ENCODE results near the gene MVP.
"Not testable (repeated sequence)": the region's sequence is repeated elsewhere in the genome, so short reads cannot be mapped to it uniquely, and the experiment has no call there.

MVP gene

GRCh38 chr16:29820271-29820701 lies at the start of gene MVP:
MVP (plus strand) TSS chr16:29820462; CDS start chr16:29830550, 10,088 bp downstream.
- DNase-seq (ENCODE audit: low spot score) = peak; percentile 45

GRCh38 chr16:29772330-29772729 lies 47.9 kb upstream of the MVP start:
- DNase-seq (ENCODE audit: low spot score) = not testable (repeated sequence)

GRCh38 chr16:29774730-29775129 lies 45.5 kb upstream of the MVP start:
- DNase-seq (ENCODE audit: low spot score) = no peak

GRCh38 chr16:29775742-29776408 lies 44.4 kb upstream of the MVP start:
- DNase-seq (ENCODE audit: low spot score) = no peak

- no peak for DNase-seq (ENCODE audit: low spot score)
Measured at GRCh38 chr16:29777576-29778350, 42.5 kb upstream of the MVP start, which contains the start of gene ZG16. ZG16 (plus strand) TSS chr16:29778256; CDS start chr16:29779267, 1,011 bp downstream.

- no peak for DNase-seq (ENCODE audit: low spot score)
Measured at GRCh38 chr16:29779474-29779873, 40.8 kb upstream of the MVP start.

- not testable (repeated sequence) for DNase-seq (ENCODE audit: low spot score)
Measured at GRCh38 chr16:29783094-29783953, 36.9 kb upstream of the MVP start.

GRCh38 chr16:29784157-29784556 lies 36.1 kb upstream of the MVP start:
- DNase-seq (ENCODE audit: low spot score) = no peak

GRCh38 chr16:29784901-29785500 lies 35.3 kb upstream of the MVP start:
- peak; percentile 66 for DNase-seq (ENCODE audit: low spot score)

- not testable (repeated sequence) for DNase-seq (ENCODE audit: low spot score)
Measured at GRCh38 chr16:29787155-29787554, 33.1 kb upstream of the MVP start.

- no peak for DNase-seq (ENCODE audit: low spot score)
Measured at GRCh38 chr16:29789775-29790182, 30.5 kb upstream of the MVP start.

- DNase-seq (ENCODE audit: low spot score) = peak; percentile 99
Measured at GRCh38 chr16:29790183-29790948, 29.9 kb upstream of the MVP start, which contains the start of gene KIF22. KIF22 (plus strand) TSS chr16:29790751; CDS start chr16:29790760, 9 bp downstream.

GRCh38 chr16:29790949-29791844 lies 29.1 kb upstream of the MVP start:
- DNase-seq (ENCODE audit: low spot score) = peak; percentile 25

- DNase-seq (ENCODE audit: low spot score) = peak; percentile 47
Measured at GRCh38 chr16:29791845-29792807, 28.1 kb upstream of the MVP start.

GRCh38 chr16:29793153-29793552 lies 27.1 kb upstream of the MVP start:
- not testable (repeated sequence) for DNase-seq (ENCODE audit: low spot score)

GRCh38 chr16:29794231-29794710 lies 26.0 kb upstream of the MVP start:
- DNase-seq (ENCODE audit: low spot score) = no peak

- DNase-seq (ENCODE audit: low spot score) = no peak
Measured at GRCh38 chr16:29802416-29802935, 17.8 kb upstream of the MVP start.

- no peak for DNase-seq (ENCODE audit: low spot score)
Measured at GRCh38 chr16:29804020-29804419, 16.2 kb upstream of the MVP start.

All from hematopoietic multipotent progenitor cell treated with erythropoietin and hydrocortisone succinate and interleukin-3 and kit ligand, for 15 days (in vitro differentiated cells).